Keratinocyte (primary cell): ENCODE measurements around the gene ZNF593OS. TPM values are rescaled to one million over a fixed set of nuclear protein-coding genes. Genes with fewer than 3 reads are reported as not detected.

Experiments
- DNase-seq: peaks from one replicate; pipeline ENCODE4 v3.0.0-alpha.2; 2011; ENCODE audit warnings: low read depth, missing footprints, low spot score
- FAIRE-seq: peaks from 2 replicates; lab custom pipeline; 2011; peaks lifted over from hg19 to GRCh38; lab: Jason Lieb, UNC
- H2AFZ ChIP-seq: 2 replicates; pipeline ENCODE4 v1.6.0; 2012; ENCODE audit warnings: low read length, control low read depth, inconsistent platforms; ENCODE audit not compliant: control insufficient read depth
- H3K27ac ChIP-seq: 2 replicates; pipeline ENCODE4 v1.5.1; 2011; ENCODE audit warnings: low read length; ENCODE audit not compliant: control insufficient read depth, insufficient read depth
- H3K27me3 ChIP-seq: 3 replicates; pipeline ENCODE4 v1.6.0; 2011; ENCODE audit warnings: low read length; ENCODE audit not compliant: control insufficient read depth, insufficient read depth; ENCODE audit errors: extremely low read depth
- H3K36me3 ChIP-seq, 2 experiments: 2 replicates in 1 of 2; 3 replicates in 1 of 2; pipeline ENCODE4 v1.5.1; 2011; ENCODE audit warnings: low read length in 2 of 2, mild to moderate bottlenecking in 1 of 2; ENCODE audit not compliant: control insufficient read depth in 2 of 2, insufficient read depth in 2 of 2; ENCODE audit errors: extremely low read depth in 1 of 2
- H3K4me1 ChIP-seq: 3 replicates; pipeline ENCODE4 v1.5.1; 2011; ENCODE audit warnings: low read length; ENCODE audit not compliant: control insufficient read depth, insufficient read depth; ENCODE audit errors: extremely low read depth
- H3K4me2 ChIP-seq: 3 replicates; pipeline ENCODE4 v1.6.0; 2011; ENCODE audit warnings: low read depth, low read length; ENCODE audit not compliant: control insufficient read depth, insufficient read depth; ENCODE audit errors: extremely low read depth
- H3K4me3 ChIP-seq, 3 experiments: fragments of 200-600 bp in 1 of 3; sonication (generic) in 1 of 3; 2 replicates in 2 of 3; 3 replicates in 1 of 3; pipeline ENCODE4 v1.5.1; 2011 to 2016; ENCODE audit warnings: low read length in 3 of 3, mild to moderate bottlenecking in 3 of 3, control low read depth in 2 of 3, inconsistent platforms in 1 of 3, low read depth in 1 of 3, mixed read lengths in 1 of 3, mixed run types in 1 of 3, moderate library complexity in 1 of 3; ENCODE audit not compliant: control insufficient read depth in 2 of 3, insufficient read depth in 2 of 3; ENCODE audit errors: extremely low read depth in 1 of 3
- H3K79me2 ChIP-seq: 2 replicates; pipeline ENCODE4 v1.6.0; 2012; ENCODE audit warnings: low read length; ENCODE audit not compliant: control insufficient read depth, insufficient read depth
- H3K9ac ChIP-seq: 3 replicates; pipeline ENCODE4 v1.6.0; 2011; ENCODE audit warnings: low read length; ENCODE audit not compliant: control insufficient read depth, insufficient read depth; ENCODE audit errors: extremely low read depth
- H3K9me1 ChIP-seq: 3 replicates; pipeline ENCODE4 v1.6.0; 2011; ENCODE audit warnings: low read length; ENCODE audit not compliant: control insufficient read depth, insufficient read depth; ENCODE audit errors: extremely low read depth
- H3K9me3 ChIP-seq: 2 replicates; pipeline ENCODE4 v1.5.1; 2012; ENCODE audit warnings: low read depth, low read length; ENCODE audit not compliant: control insufficient read depth
- H4K20me1 ChIP-seq: 3 replicates; pipeline ENCODE4 v1.6.0; 2011; ENCODE audit warnings: low read length; ENCODE audit not compliant: control insufficient read depth, insufficient read depth; ENCODE audit errors: extremely low read depth
- CTCF ChIP-seq, 3 experiments: IDR thresholded peaks in 1 of 3; conservative IDR thresholded peaks in 1 of 3; optimal IDR thresholded peaks in 1 of 3; 2 replicates in 2 of 3; 3 replicates in 1 of 3; pipeline versions ENCODE3 to v1.5.1; 2011; ENCODE audit warnings: low read length in 3 of 3, mild to moderate bottlenecking in 3 of 3, moderate library complexity in 2 of 3, control low read depth in 1 of 3, inconsistent platforms in 1 of 3; ENCODE audit not compliant: insufficient read depth in 2 of 3; ENCODE audit errors: extremely low read depth in 1 of 3
- EZH2 ChIP-seq: IDR thresholded peaks from one replicate; pipeline ENCODE4 v1.6.1; 2012; ENCODE audit warnings: inconsistent platforms, mild to moderate bottlenecking, low read length, moderate library complexity
- dilution Hi-C: fragments of 300-500 bp; cut with MboI; formaldehyde crosslinking; loops from one replicate; pipeline ENCODE4 v1.7.0; 2020; ENCODE audit warnings: low sequenced_read_pairs; ENCODE audit not compliant: extremely low pct_ligation_motif_present
- polyA plus RNA-seq, 5 experiments: library from polyadenylated mRNA; depleted of rRNA in 3 of 5; stranded (reverse) in 3 of 5; stranded (forward) in 1 of 5; unstranded in 1 of 5; fragments of >200 nt; gene quantifications; 1 replicate in 1 of 5; 2 replicates in 3 of 5; 3 replicates in 1 of 5; pipeline versions ENCODE4 v1.2.1 to v1.2.3, GENCODE V29; 2011 to 2012; ENCODE audit warnings: missing spikeins in 2 of 5, low read depth in 1 of 5, low replicate concordance in 1 of 5

ZNF593OS gene
- polyA plus RNA-seq, 1 donor (not counting 4 experiments of a cell fraction or from before 2014, with no cell fraction given) = not detected

GRCh38 chr1:26189331-26189730, 17.7 kb upstream of the ZNF593OS start:
- no peak for TF ChIP-seq EZH2
- TF ChIP-seq CTCF (optimal IDR thresholded peaks at IDR 0.05 in 1 of 3, IDR thresholded peaks at IDR 0.05 in 1 of 3, conservative IDR thresholded peaks at IDR 0.05 in 1 of 3; ENCODE audit: extremely low read depth in 1 of 3, insufficient read depth in 2 of 3, low read length in 3 of 3) = no peak
- Histone ChIP-seq H3K4me1 (no peaks in the 10 kb centered on the region), H3K9me1 (no peaks in the 10 kb centered on the region), H3K9ac (no peak overlapping the region), H3K4me3 (no peak overlapping the region), H3K36me3 (peaks cover 23 to 28% of the 10 kb centered on the region in 2 experiments), H2AFZ (no peak overlapping the region), H3K4me2 (no peak overlapping the region), H3K27me3 (no peaks in the 10 kb centered on the region), H3K79me2 (no peaks in the 10 kb centered on the region), H3K27ac (no peak overlapping the region), H3K9me3 (no peaks in the 10 kb centered on the region), H4K20me1 (no peaks in the 10 kb centered on the region)
- dilution Hi-C loops = no loop called here
- FAIRE-seq (no peak), DNase-seq (no peak)

GRCh38 chr1:26188477-26188876, 16.8 kb upstream of the ZNF593OS start:
- dilution Hi-C loops = no loop called here
- H4K20me1 ChIP-seq = no peaks in the 10 kb centered on the region
- no peak overlapping the region for H3K9ac ChIP-seq
- TF ChIP-seq EZH2 = no peak
- no peak for TF ChIP-seq CTCF (optimal IDR thresholded peaks at IDR 0.05 in 1 of 3, IDR thresholded peaks at IDR 0.05 in 1 of 3, conservative IDR thresholded peaks at IDR 0.05 in 1 of 3; ENCODE audit: extremely low read depth in 1 of 3, insufficient read depth in 2 of 3, low read length in 3 of 3)
- H3K4me1 ChIP-seq = no peaks in the 10 kb centered on the region
- no peaks in the 10 kb centered on the region for H3K9me3 ChIP-seq
- H3K36me3 ChIP-seq = peaks cover 24 to 33% of the 10 kb centered on the region in 2 experiments
- H3K4me3 ChIP-seq = no peak overlapping the region
- H3K79me2 ChIP-seq = no peaks in the 10 kb centered on the region
- H3K4me2 ChIP-seq = no peak overlapping the region
- no peak for DNase-seq
- H3K27me3 ChIP-seq = no peaks in the 10 kb centered on the region
- FAIRE-seq = no peak
- no peaks in the 10 kb centered on the region for H3K9me1 ChIP-seq
- H3K27ac ChIP-seq = no peak overlapping the region
- H2AFZ ChIP-seq = no peak overlapping the region
